Thyroid gland (tissue), 4 donors: Measurements from ENCODE around the gene KCP.

Source experiments
- CTCF ChIP-seq, 6 experiments: fragments of 200-600 bp in 3 of 6; fragments of 450-650 bp in 3 of 6; sonication (generic) in 3 of 6; IDR thresholded peaks; one replicate each; pipeline ENCODE4 v1.5.1; 2016 to 2019; ENCODE audit warnings: antibody characterized with exemption in 6 of 6, mild to moderate bottlenecking in 2 of 6, inconsistent platforms in 1 of 6, moderate library complexity in 1 of 6
- POLR2A ChIP-seq, 2 donors: fragments of 450-650 bp; IDR thresholded peaks; one replicate each; pipeline ENCODE4 v1.6.1; 2017; ENCODE audit warnings: antibody characterized with exemption in 2 of 2, mild to moderate bottlenecking in 2 of 2, moderate library complexity in 1 of 2

DNA sequence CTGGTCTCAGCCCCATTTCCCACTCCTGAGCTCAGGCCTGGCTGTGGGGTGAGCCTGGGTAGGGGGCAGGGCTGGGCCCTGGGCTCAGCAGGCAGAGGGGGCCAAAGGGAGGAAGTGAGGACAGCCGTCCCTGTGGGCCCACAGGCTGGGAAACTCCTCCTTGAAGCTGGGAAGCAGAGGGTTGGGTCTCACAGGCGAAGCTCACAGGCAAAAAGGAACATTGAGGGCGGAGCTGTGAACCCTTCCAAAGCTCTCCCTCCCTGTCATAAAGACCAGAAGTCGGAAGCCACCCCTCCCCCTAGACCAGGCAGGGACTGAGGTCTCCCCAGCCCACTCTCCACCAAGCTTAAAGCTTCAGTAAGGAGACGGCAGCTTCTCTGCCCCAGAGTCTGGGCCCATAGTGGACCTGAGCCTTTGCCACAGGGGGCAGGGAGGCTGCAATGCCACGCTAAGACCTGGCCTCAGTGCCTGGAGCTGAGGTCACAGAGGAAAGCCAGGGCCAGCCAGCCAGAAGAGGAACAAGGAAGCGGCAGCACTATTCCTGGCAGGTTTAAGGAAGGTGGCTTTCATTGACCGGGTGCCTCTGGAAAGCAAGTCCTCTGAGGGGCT lies 1.0 kb upstream of the KCP start:
- no peak for TF ChIP-seq CTCF (IDR thresholded peaks at IDR 0.05)
- TF ChIP-seq POLR2A (IDR thresholded peaks at IDR 0.05): no peak
